DOHH2 (cell line): Measurements from ENCODE around the gene GGT1.

Experiments
- H3F3A ChIP-seq: fragments of 200-600 bp; sonication (generic), shearing (Covaris generic); 2 replicates; pipeline ENCODE4 v1.6.0; 2016; ENCODE audit warnings: antibody characterized with exemption, mild to moderate bottlenecking; ENCODE audit not compliant: control insufficient read depth, insufficient read depth
- H3K27ac ChIP-seq: fragments of 200-600 bp; sonication (generic); 2 replicates; pipeline ENCODE4 v1.5.1; 2014; ENCODE audit warnings: low read depth, mild to moderate bottlenecking, low read length, moderate library complexity
- H3K27me3 ChIP-seq: fragments of 200-600 bp; sonication (generic); 2 replicates; pipeline ENCODE4 v1.6.1; 2014; ENCODE audit warnings: mild to moderate bottlenecking, low read length, mixed read lengths; ENCODE audit not compliant: control insufficient read depth
- H3K36me3 ChIP-seq: fragments of 200-600 bp; sonication (generic); 2 replicates; pipeline ENCODE4 v1.6.1; 2014; ENCODE audit warnings: mild to moderate bottlenecking, low read length, moderate library complexity, mixed read lengths; ENCODE audit not compliant: control insufficient read depth
- H3K4me1 ChIP-seq: fragments of 200-600 bp; sonication (generic); 2 replicates; pipeline ENCODE4 v1.6.1; 2014; ENCODE audit warnings: mild to moderate bottlenecking, low read length, mixed read lengths; ENCODE audit not compliant: control insufficient read depth
- H3K4me2 ChIP-seq: fragments of 200-600 bp; sonication (generic); 2 replicates; pipeline ENCODE4 v1.6.0; 2014; ENCODE audit warnings: mild to moderate bottlenecking, low read length, moderate library complexity
- H3K4me3 ChIP-seq: fragments of 200-600 bp; sonication (generic); 2 replicates; pipeline ENCODE4 v1.5.1; 2014; ENCODE audit warnings: mild to moderate bottlenecking, low read length, mixed read lengths
- H3K79me2 ChIP-seq: fragments of 200-600 bp; sonication (generic); 2 replicates; pipeline ENCODE4 v1.6.1; 2014; ENCODE audit warnings: mild to moderate bottlenecking, low read length, mixed read lengths; ENCODE audit not compliant: control insufficient read depth
- H3K9me2 ChIP-seq: fragments of 200-600 bp; sonication (generic); replicated peaks from 2 replicates; pipeline ENCODE4 v1.6.1; 2014; ENCODE audit warnings: mild to moderate bottlenecking, low read length, mixed read lengths; ENCODE audit not compliant: control insufficient read depth
- H3K9me3 ChIP-seq: fragments of 200-600 bp; sonication (generic); 2 replicates; pipeline ENCODE4 v1.6.1; 2014; ENCODE audit warnings: antibody characterized with exemption, low read length, mixed read lengths; ENCODE audit not compliant: control insufficient read depth, insufficient read depth
- H4K20me1 ChIP-seq: fragments of 200-600 bp; sonication (generic); 2 replicates; pipeline ENCODE4 v1.6.0; 2014; ENCODE audit warnings: low read depth, mild to moderate bottlenecking, antibody characterized with exemption, low read length, moderate library complexity; ENCODE audit not compliant: control insufficient read depth, insufficient read depth
- CTCF ChIP-seq: fragments of 200-600 bp; sonication (generic); IDR thresholded peaks from one replicate; pipeline ENCODE4 v1.5.1; 2014; ENCODE audit warnings: antibody characterized with exemption, mild to moderate bottlenecking, low read depth, low read length; ENCODE audit not compliant: poor library complexity, severe bottlenecking
- EZH2phosphoT487 ChIP-seq: fragments of 200-600 bp; sonication (generic); IDR thresholded peaks from 2 replicates; pipeline ENCODE4 v1.6.1; 2017; ENCODE audit warnings: borderline replicate concordance, mild to moderate bottlenecking, antibody characterized with exemption, low read length, moderate library complexity, mixed read lengths

GGT1 gene

DNA sequence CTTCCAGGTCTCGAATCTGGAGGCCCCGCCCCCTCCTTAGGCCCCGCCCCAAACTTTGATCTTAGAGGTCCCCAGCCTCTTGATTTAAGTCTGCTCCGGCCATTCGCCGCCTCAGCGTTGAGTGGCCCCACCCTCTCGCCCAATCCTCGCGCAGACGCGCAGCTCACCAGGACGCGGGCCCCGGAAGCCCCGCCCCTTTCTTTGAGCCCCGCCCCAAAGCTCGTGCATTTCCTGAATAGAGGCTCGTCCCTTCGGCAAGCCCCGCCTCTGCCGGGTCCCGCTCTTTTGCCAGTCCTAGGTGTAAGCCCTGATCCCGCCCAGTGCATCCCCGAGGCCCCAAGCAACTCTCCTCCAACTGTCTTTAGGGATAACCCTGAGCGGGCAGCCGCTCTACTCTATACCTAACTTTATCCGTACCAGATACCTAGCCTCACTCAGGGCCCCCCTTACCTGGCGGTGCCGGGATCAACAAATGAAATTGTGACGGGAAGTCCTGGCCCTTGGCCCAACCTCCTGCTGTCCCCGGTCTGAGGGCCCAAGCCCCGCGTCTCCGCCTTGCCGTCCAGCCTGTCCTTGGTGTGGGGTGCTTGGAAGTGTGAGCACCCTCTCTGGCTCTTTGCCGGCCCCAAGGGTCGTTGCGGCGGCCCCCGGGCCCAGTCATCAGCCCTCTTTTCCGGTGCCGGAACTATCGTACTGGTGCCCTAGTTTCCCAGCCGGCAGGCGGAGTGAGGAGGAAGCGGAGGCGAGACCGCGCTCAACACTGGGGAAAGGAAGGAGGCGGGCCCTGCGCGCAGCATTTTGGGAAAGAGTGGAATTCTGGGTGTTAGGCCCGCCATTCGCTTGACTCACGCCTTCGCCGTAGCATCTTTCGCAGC lies 47.6 kb upstream of the GGT1 start, which contains the start of gene SNRPD3:
Gene SNRPD3, plus strand, starts transcription at position 835 of the 875 bp plus-strand sequence. CDS start 1,676 bp downstream, outside the sequence.
- Histone ChIP-seq H3K9me2 (no peaks in the 10 kb centered on the region), H3K79me2 (peaks cover 95% of the 10 kb centered on the region), H3K36me3 (peaks cover 73% of the 10 kb centered on the region), H4K20me1 (peaks cover 34% of the 10 kb centered on the region), H3K27ac (peak within 1 kb of the TSS; percentile 87), H3K4me3 (peak within 1 kb of the TSS; percentile 92), H3K4me1 (peaks cover 53% of the 10 kb centered on the region), H3K9me3 (no peaks in the 10 kb centered on the region), H3K4me2 (peak within 1 kb of the TSS; percentile 78), H3F3A (peaks cover 5% of the 10 kb centered on the region), H3K27me3 (no peaks in the 10 kb centered on the region)
- TF ChIP-seq CTCF (no peak), EZH2phosphoT487 (no peak)

DNA sequence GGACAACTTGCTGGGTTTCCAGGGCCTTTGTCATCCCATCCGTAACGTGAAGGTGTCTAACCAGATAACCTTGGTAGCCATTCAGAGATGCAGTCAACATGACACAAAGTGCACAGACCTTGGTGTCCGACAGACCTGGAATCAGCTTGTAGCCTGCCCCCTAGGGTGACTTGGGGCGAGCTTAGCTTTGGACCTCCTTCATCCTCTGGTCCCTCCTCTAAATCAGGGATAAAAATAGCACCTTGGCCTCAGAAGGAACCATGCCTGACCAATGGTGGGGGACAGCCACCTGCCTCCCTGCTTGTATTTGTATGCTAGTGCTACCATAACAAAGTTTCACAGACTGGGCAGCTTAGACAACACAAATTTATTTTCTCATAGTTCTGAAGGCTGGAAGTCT lies 43.5 kb upstream of the GGT1 start:
- Histone ChIP-seq H4K20me1 (peaks cover 31% of the 10 kb centered on the region), H3K4me3 (peak overlapping the region; percentile 8; the same call in 1 of the 2 replicates), H3K79me2 (peaks cover 95% of the 10 kb centered on the region), H3K9me2 (no peaks in the 10 kb centered on the region), H3K27ac (no peak overlapping the region), H3K9me3 (no peaks in the 10 kb centered on the region), H3K4me2 (peak overlapping the region; percentile 44; the same call in 1 of the 2 replicates), H3K4me1 (peaks cover 36% of the 10 kb centered on the region), H3F3A (0 out of 2 replicates have a peak, but pooled peaks cover 2% of the 10 kb centered on the region), H3K27me3 (no peaks in the 10 kb centered on the region), H3K36me3 (peaks cover 74% of the 10 kb centered on the region)
- TF ChIP-seq EZH2phosphoT487, result no peak
- no peak for TF ChIP-seq CTCF

GRCh38 chr22:24563246-24563645 lies 39.7 kb upstream of the GGT1 start:
- Histone ChIP-seq H3K4me2 (no peak overlapping the region), H3F3A (0 out of 2 replicates have a peak, but pooled peaks cover 2% of the 10 kb centered on the region), H3K36me3 (peaks cover 83% of the 10 kb centered on the region), H3K27me3 (no peaks in the 10 kb centered on the region), H3K4me1 (peaks cover 19% of the 10 kb centered on the region), H3K27ac (no peak overlapping the region), H3K9me2 (no peaks in the 10 kb centered on the region), H3K4me3 (no peak overlapping the region), H3K9me3 (no peaks in the 10 kb centered on the region), H4K20me1 (peaks cover 36% of the 10 kb centered on the region), H3K79me2 (peaks cover 100% of the 10 kb centered on the region)
- TF ChIP-seq CTCF (no peak), EZH2phosphoT487 (no peak)
